Breast epithelium (tissue), 3 donors: Measurements from ENCODE around the gene CCDC9B.

ENCODE experiments used
- POLR2A ChIP-seq: fragments of 450-650 bp; IDR thresholded peaks from one replicate; pipeline ENCODE4 v1.6.1; 2016; ENCODE audit warnings: antibody characterized with exemption, mild to moderate bottlenecking, moderate library complexity
- TF ChIP-seq, protein P1 (sequence below), 3 donors: fragments of 450-650 bp; IDR thresholded peaks; one replicate each; pipeline ENCODE4 v1.5.1; 2016 to 2017; ENCODE audit warnings: antibody characterized with exemption in 3 of 3, mild to moderate bottlenecking in 3 of 3, moderate library complexity in 3 of 3

DNA sequence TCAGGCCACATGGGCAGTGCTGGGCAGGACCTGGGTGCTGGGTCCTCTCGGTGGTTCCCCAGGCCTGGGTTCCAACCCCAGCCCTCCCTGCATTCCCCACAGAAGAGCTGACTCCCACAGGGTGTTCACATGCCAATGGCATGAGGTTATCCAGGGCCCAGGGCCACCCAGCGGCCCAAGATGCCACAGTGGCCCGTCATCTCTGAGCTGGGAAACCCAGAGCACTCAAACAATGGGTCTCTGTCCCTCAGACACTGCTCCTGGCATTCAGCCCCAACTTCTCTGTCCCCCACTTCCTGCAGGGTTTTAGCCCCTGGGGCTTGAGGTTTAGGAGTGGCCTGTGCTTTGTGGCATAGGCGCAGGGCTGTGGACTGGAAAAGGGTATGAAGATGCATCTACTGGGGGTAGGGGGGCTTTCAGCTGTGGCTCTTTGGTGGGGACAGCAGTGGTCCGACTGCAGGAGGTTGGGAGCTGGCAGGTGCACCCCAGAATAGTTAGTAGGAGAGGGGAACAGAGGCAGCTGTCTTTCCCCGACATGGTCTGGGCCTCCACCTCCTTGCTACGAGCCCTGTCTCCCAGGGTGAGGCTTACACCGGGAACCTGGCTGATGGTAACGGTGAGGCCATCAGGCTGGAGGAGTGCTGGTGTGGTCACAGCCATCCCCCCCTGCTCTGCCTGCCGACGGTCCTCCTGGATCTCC, 1.7 kb downstream of the CCDC9B start:
- TF ChIP-seq POLR2A = no peak
- TF ChIP-seq, protein P1, sequence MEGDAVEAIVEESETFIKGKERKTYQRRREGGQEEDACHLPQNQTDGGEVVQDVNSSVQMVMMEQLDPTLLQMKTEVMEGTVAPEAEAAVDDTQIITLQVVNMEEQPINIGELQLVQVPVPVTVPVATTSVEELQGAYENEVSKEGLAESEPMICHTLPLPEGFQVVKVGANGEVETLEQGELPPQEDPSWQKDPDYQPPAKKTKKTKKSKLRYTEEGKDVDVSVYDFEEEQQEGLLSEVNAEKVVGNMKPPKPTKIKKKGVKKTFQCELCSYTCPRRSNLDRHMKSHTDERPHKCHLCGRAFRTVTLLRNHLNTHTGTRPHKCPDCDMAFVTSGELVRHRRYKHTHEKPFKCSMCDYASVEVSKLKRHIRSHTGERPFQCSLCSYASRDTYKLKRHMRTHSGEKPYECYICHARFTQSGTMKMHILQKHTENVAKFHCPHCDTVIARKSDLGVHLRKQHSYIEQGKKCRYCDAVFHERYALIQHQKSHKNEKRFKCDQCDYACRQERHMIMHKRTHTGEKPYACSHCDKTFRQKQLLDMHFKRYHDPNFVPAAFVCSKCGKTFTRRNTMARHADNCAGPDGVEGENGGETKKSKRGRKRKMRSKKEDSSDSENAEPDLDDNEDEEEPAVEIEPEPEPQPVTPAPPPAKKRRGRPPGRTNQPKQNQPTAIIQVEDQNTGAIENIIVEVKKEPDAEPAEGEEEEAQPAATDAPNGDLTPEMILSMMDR (IDR thresholded peaks at IDR 0.05) = no peak
